ENCODE measurements around the gene YPEL4. TPM values are rescaled to one million over a fixed set of nuclear protein-coding genes. Genes with fewer than 3 reads are reported as not detected.

YPEL4 gene
- 1.4 and 1.6 TPM in 2 replicates for total RNA-seq

GRCh38 chr11:57649826-57650738, at the start of gene YPEL4:
Gene YPEL4 (minus strand): TSS chr11:57649912. CDS start chr11:57647107, 2,805 bp downstream.

GRCh38 chr11:57667736-57668433, 18.2 kb upstream of the YPEL4 start, which contains the start of gene ZDHHC5:
Gene ZDHHC5 (plus strand): TSS chr11:57668114. CDS start chr11:57673091, 4,977 bp downstream.

GRCh38 chr11:57657194-57658022, 7.7 kb upstream of the YPEL4 start, which contains the start of gene CLP1:
Gene CLP1 (plus strand): TSS chr11:57657762. CDS start chr11:57659477, 1,715 bp downstream.

GRCh38 chr11:57597461-57597915, 52.2 kb downstream of the YPEL4 start, which contains the start of gene SERPING1:
Gene SERPING1 (plus strand): TSS chr11:57597685. CDS start chr11:57598271, 586 bp downstream.

Other genes starting within 250 kb of the YPEL4 start
- 15.9 and 27.4 TPM in 2 replicates for gene SLC43A3, start 222.8 kb downstream of the YPEL4 start, total RNA-seq
- 0.09 TPM in 1 of 2 replicates, not detected in the other for gene RTN4RL2, start 189.4 kb downstream of the YPEL4 start, total RNA-seq
- gene SLC43A1, start 134.2 kb downstream of the YPEL4 start, total RNA-seq = 16.8 and 19.9 TPM in 2 replicates
- 36.7 and 43.0 TPM in 2 replicates for gene TIMM10, start 119.2 kb downstream of the YPEL4 start, total RNA-seq
- not detected in 2 replicates for gene SMTNL1, start 112.3 kb downstream of the YPEL4 start, total RNA-seq
- 61.2 and 78.1 TPM in 2 replicates for gene UBE2L6, start 82.2 kb downstream of the YPEL4 start, total RNA-seq
- 4.7 and 10.8 TPM in 2 replicates for gene SERPING1, start 52.2 kb downstream of the YPEL4 start, total RNA-seq
- gene CLP1, start 7.8 kb upstream of the YPEL4 start, total RNA-seq = 12.4 and 16.5 TPM in 2 replicates
- 24.0 and 34.3 TPM in 2 replicates for gene ZDHHC5, start 18.2 kb upstream of the YPEL4 start, total RNA-seq
- gene MED19, start 62.3 kb upstream of the YPEL4 start, total RNA-seq = 13.7 and 14.4 TPM in 2 replicates
- gene TMX2, start 62.7 kb upstream of the YPEL4 start, total RNA-seq = 46.5 and 50.5 TPM in 2 replicates
- 73.3 and 73.8 TPM in 2 replicates for gene SELENOH, start 91.6 kb upstream of the YPEL4 start, total RNA-seq
- gene BTBD18, start 101.9 kb upstream of the YPEL4 start, total RNA-seq = not detected in 2 replicates
- gene CTNND1, start 111.9 kb upstream of the YPEL4 start, total RNA-seq = 86.3 and 94.2 TPM in 2 replicates